SJSA1 (cell line): ENCODE results near the gene NRARP. TPM values are rescaled to one million over a fixed set of nuclear protein-coding genes. Genes with fewer than 3 reads are reported as not detected.
A peak's percentile ranks its signal among the peaks of the same experiment; 100 is the strongest.
"Not testable (repeated sequence)": the region's sequence is repeated elsewhere in the genome, so short reads cannot be mapped to it uniquely, and the experiment has no call there.

Experiments used
- DNase-seq, 2 experiments: peaks; one replicate each; pipeline ENCODE4 v3.0.0-alpha.2; 2015 to 2020; ENCODE audit warnings: low spot score in 2 of 2, low read depth in 1 of 2
- H3K27ac ChIP-seq: fragments of 250-450 bp; sonication (Bioruptor Pico); 2 replicates; pipeline ENCODE4 v1.5.1; 2020; ENCODE audit warnings: mild to moderate bottlenecking, moderate library complexity
- H3K27me3 ChIP-seq: fragments of 250-450 bp; sonication (Bioruptor Pico); replicated peaks from 2 replicates; pipeline ENCODE4 v1.5.1; 2020; ENCODE audit warnings: mild to moderate bottlenecking, moderate library complexity
- H3K36me3 ChIP-seq: fragments of 250-450 bp; sonication (Bioruptor Pico); 2 replicates; pipeline ENCODE4 v1.5.1; 2020; ENCODE audit warnings: mild to moderate bottlenecking
- H3K4me1 ChIP-seq: fragments of 250-450 bp; sonication (Bioruptor Pico); replicated peaks from 2 replicates; pipeline ENCODE4 v1.6.1; 2021; ENCODE audit warnings: mild to moderate bottlenecking
- H3K4me3 ChIP-seq: fragments of 250-450 bp; sonication (Bioruptor Pico); 2 replicates; pipeline ENCODE4 v1.5.1; 2020; ENCODE audit warnings: mild to moderate bottlenecking
- H3K9me3 ChIP-seq: fragments of 250-450 bp; sonication (Bioruptor Pico); replicated peaks from 2 replicates; pipeline ENCODE4 v1.5.1; 2020; ENCODE audit warnings: mild to moderate bottlenecking
- total RNA-seq: library from RNA; depleted of rRNA; stranded (reverse); fragments of >200 nt; shearing (Covaris generic); gene quantifications from 2 replicates; pipeline ENCODE4 v1.2.3, GENCODE V29; 2014

NRARP gene
- total RNA-seq, 1 experiment from 2014 or later = 0.97 TPM

- no peak overlapping the region for H3K4me3 ChIP-seq
- no peaks in the 10 kb centered on the region for H3K27me3 ChIP-seq
- H3K36me3 ChIP-seq = no peaks in the 10 kb centered on the region
- no peaks in the 10 kb centered on the region for H3K4me1 ChIP-seq
- no peak overlapping the region for H3K27ac ChIP-seq
- H3K9me3 ChIP-seq = no peaks in the 10 kb centered on the region
- DNase-seq = no peak
Observed at GRCh38 chr9:137330689-137331088, 28.6 kb upstream of the NRARP start.

- H3K4me3 ChIP-seq, H3K36me3 ChIP-seq, H3K4me1 ChIP-seq, H3K27ac ChIP-seq, H3K9me3 ChIP-seq, DNase-seq, H3K27me3 ChIP-seq: not testable (repeated sequence)
Observed at GRCh38 chr9:137329590-137329989, 27.5 kb upstream of the NRARP start.

- not testable (repeated sequence) for H3K4me1 ChIP-seq, H3K27me3 ChIP-seq, H3K9me3 ChIP-seq, H3K27ac ChIP-seq, DNase-seq, H3K4me3 ChIP-seq, H3K36me3 ChIP-seq
Observed at GRCh38 chr9:137327641-137328550, 25.8 kb upstream of the NRARP start.

GRCh38 chr9:137326445-137327065 is 24.5 kb upstream of the NRARP start:
- no peaks in the 10 kb centered on the region for H3K9me3 ChIP-seq

GRCh38 chr9:137325799-137326198 is 23.7 kb upstream of the NRARP start:
- Histone ChIP-seq H3K4me3 (no peak overlapping the region), H3K36me3 (no peaks in the 10 kb centered on the region), H3K9me3 (no peaks in the 10 kb centered on the region), H3K27me3 (no peaks in the 10 kb centered on the region), H3K4me1 (no peaks in the 10 kb centered on the region), H3K27ac (no peak overlapping the region)
- no peak for DNase-seq

More at GRCh38 chr9:137326445-137327065, 24.5 kb upstream of the NRARP start:
- H3K27me3 ChIP-seq = no peaks in the 10 kb centered on the region
- H3K27ac ChIP-seq = no peak overlapping the region
- no peak overlapping the region for H3K4me3 ChIP-seq
- no peaks in the 10 kb centered on the region for H3K36me3 ChIP-seq
- H3K4me1 ChIP-seq = no peaks in the 10 kb centered on the region
- no peak for DNase-seq

GRCh38 chr9:137325124-137325523 is 23.1 kb upstream of the NRARP start:
- Histone ChIP-seq H3K36me3 (no peaks in the 10 kb centered on the region), H3K9me3 (no peaks in the 10 kb centered on the region), H3K27ac (no peak overlapping the region), H3K27me3 (no peaks in the 10 kb centered on the region), H3K4me1 (no peaks in the 10 kb centered on the region), H3K4me3 (no peak overlapping the region)
- DNase-seq = no peak

- Histone ChIP-seq H3K9me3 (no peaks in the 10 kb centered on the region), H3K4me3 (no peak overlapping the region), H3K4me1 (no peaks in the 10 kb centered on the region)
Observed at GRCh38 chr9:137323531-137324331, 21.7 kb upstream of the NRARP start.

GRCh38 chr9:137321726-137322361 is 19.8 kb upstream of the NRARP start:
- Histone ChIP-seq H3K36me3 (no peaks in the 10 kb centered on the region), H3K27ac (no peak overlapping the region), H3K27me3 (no peaks in the 10 kb centered on the region), H3K4me3 (no peak overlapping the region), H3K4me1 (no peaks in the 10 kb centered on the region), H3K9me3 (no peaks in the 10 kb centered on the region)
- DNase-seq = peak in 1 of 2 experiments; percentile 34

More at GRCh38 chr9:137323531-137324331, 21.7 kb upstream of the NRARP start:
- Histone ChIP-seq H3K36me3 (no peaks in the 10 kb centered on the region), H3K27ac (no peak overlapping the region), H3K27me3 (no peaks in the 10 kb centered on the region)
- no peak for DNase-seq

- Histone ChIP-seq H3K36me3 (no peaks in the 10 kb centered on the region), H3K27me3 (no peaks in the 10 kb centered on the region), H3K9me3 (no peaks in the 10 kb centered on the region), H3K4me1 (peaks cover 7% of the 10 kb centered on the region), H3K27ac (no peak overlapping the region), H3K4me3 (no peak overlapping the region)
- DNase-seq = no peak
Observed at GRCh38 chr9:137320555-137321384, 18.7 kb upstream of the NRARP start.

GRCh38 chr9:137319739-137320551 is 17.9 kb upstream of the NRARP start:
- no peaks in the 10 kb centered on the region for H3K36me3 ChIP-seq
- H3K4me3 ChIP-seq = no peak overlapping the region
- peaks cover 7% of the 10 kb centered on the region for H3K4me1 ChIP-seq
- H3K9me3 ChIP-seq = no peaks in the 10 kb centered on the region
- DNase-seq = no peak
- H3K27ac ChIP-seq = no peak overlapping the region
- no peaks in the 10 kb centered on the region for H3K27me3 ChIP-seq

- peak in 1 of 2 experiments; percentile 46 for DNase-seq
- no peak overlapping the region for H3K27ac ChIP-seq
- no peaks in the 10 kb centered on the region for H3K9me3 ChIP-seq
- H3K27me3 ChIP-seq = no peaks in the 10 kb centered on the region
- H3K4me3 ChIP-seq = no peak overlapping the region
- peaks cover 7% of the 10 kb centered on the region for H3K4me1 ChIP-seq
- no peaks in the 10 kb centered on the region for H3K36me3 ChIP-seq
Observed at GRCh38 chr9:137319011-137319738, 17.1 kb upstream of the NRARP start.

- Histone ChIP-seq H3K27me3 (no peaks in the 10 kb centered on the region), H3K36me3 (no peaks in the 10 kb centered on the region), H3K27ac (no peak overlapping the region), H3K4me3 (no peak overlapping the region), H3K9me3 (no peaks in the 10 kb centered on the region), H3K4me1 (peaks cover 7% of the 10 kb centered on the region)
- DNase-seq = no peak
Observed at GRCh38 chr9:137318602-137319001, 16.5 kb upstream of the NRARP start.
